ENCODE measurements around the gene C16orf96.

C16orf96 gene

GRCh38 chr16:4556112-4556511 is at the start of gene C16orf96:
Gene C16orf96 (plus strand): TSS chr16:4556340. CDS start chr16:4556490, 150 bp downstream.
- no peak for DNase-seq (ENCODE audit: low read depth)
- H3K4me3 ChIP-seq (ENCODE audit: low read depth, low read length) = no peak within 1 kb of the TSS
- no peak for TF ChIP-seq CTCF (IDR thresholded peaks at IDR 0.05; ENCODE audit: control insufficient read depth, extremely low read depth, insufficient read depth)

- no peak overlapping the region for H3K4me3 ChIP-seq (ENCODE audit: low read depth, low read length)
- TF ChIP-seq CTCF (IDR thresholded peaks at IDR 0.05; ENCODE audit: control insufficient read depth, extremely low read depth, insufficient read depth) = peak; percentile 97
- peak; percentile 69 for DNase-seq (ENCODE audit: low read depth)
Measured at GRCh38 chr16:4506450-4506849, 49.7 kb upstream of the C16orf96 start.

GRCh38 chr16:4507588-4508345 is 48.4 kb upstream of the C16orf96 start:
- no peak overlapping the region for H3K4me3 ChIP-seq (ENCODE audit: low read depth, low read length)
- no peak for DNase-seq (ENCODE audit: low read depth)
- no peak for TF ChIP-seq CTCF (IDR thresholded peaks at IDR 0.05; ENCODE audit: control insufficient read depth, extremely low read depth, insufficient read depth)

GRCh38 chr16:4508806-4509205 is 47.3 kb upstream of the C16orf96 start:
- DNase-seq (ENCODE audit: low read depth) = no peak
- no peak for TF ChIP-seq CTCF (IDR thresholded peaks at IDR 0.05; ENCODE audit: control insufficient read depth, extremely low read depth, insufficient read depth)
- H3K4me3 ChIP-seq (ENCODE audit: low read depth, low read length) = no peak overlapping the region

- no peak for DNase-seq (ENCODE audit: low read depth)
- TF ChIP-seq CTCF (IDR thresholded peaks at IDR 0.05; ENCODE audit: control insufficient read depth, extremely low read depth, insufficient read depth) = no peak
Measured at GRCh38 chr16:4509420-4509819, 46.7 kb upstream of the C16orf96 start.

GRCh38 chr16:4510131-4510530 is 46.0 kb upstream of the C16orf96 start:
- TF ChIP-seq CTCF (IDR thresholded peaks at IDR 0.05; ENCODE audit: control insufficient read depth, extremely low read depth, insufficient read depth) = no peak
- no peak overlapping the region for H3K4me3 ChIP-seq (ENCODE audit: low read depth, low read length)
- DNase-seq (ENCODE audit: low read depth) = no peak

More at GRCh38 chr16:4509420-4509819, 46.7 kb upstream of the C16orf96 start:
- H3K4me3 ChIP-seq (ENCODE audit: low read depth, low read length) = no peak overlapping the region
